Right ventricle myocardium inferior (tissue), 1 donor: ENCODE results near the gene OXSM. TPM values are rescaled to one million over a fixed set of nuclear protein-coding genes. Genes with fewer than 3 reads are reported as not detected.

Experiments
- ATAC-seq: fragments of 200-7000 bp; cut with Tn5 transposase; one replicate; pipeline ENCODE4 v1.9.1; 2020; ENCODE audit warnings: mild to moderate bottlenecking, moderate library complexity
- DNase-seq: peaks from one replicate; pipeline ENCODE4 v3.0.0; 2021; ENCODE audit errors: missing footprints
- intact Hi-C: fragments of 100-400 bp; cut with DNase I; formaldehyde crosslinking; loops from one replicate; pipeline ENCODE4 v1.11.0; 2022
- long read RNA-seq: library from polyadenylated mRNA; unstranded; transcript quantifications from one replicate; pipeline ENCODE4 v2.0.0, GENCODE V29; 2021
- total RNA-seq: library from RNA; stranded (reverse); fragmentation: NEBNext Ultra II Directional; extraction: Animal tissue kit (Norgen Biotek cat#: 25700); gene quantifications from one replicate; pipeline ENCODE4 v1.2.1, GENCODE V29; 2021
- donor health status: DM: no; HTN: yes; CAD: no; lungs with severe emphysema.

OXSM gene
- 14.8 TPM for total RNA-seq
- long read RNA-seq, transcript OXSM-201 (3 exons, 1,519 nt), result major isoform, 9 of 10 reads
- long read RNA-seq, partial matches to known transcripts, result 1 of 10 reads
- long read RNA-seq, other reads (novel, unspliced or antisense), result 0 of 10 reads

DNA sequence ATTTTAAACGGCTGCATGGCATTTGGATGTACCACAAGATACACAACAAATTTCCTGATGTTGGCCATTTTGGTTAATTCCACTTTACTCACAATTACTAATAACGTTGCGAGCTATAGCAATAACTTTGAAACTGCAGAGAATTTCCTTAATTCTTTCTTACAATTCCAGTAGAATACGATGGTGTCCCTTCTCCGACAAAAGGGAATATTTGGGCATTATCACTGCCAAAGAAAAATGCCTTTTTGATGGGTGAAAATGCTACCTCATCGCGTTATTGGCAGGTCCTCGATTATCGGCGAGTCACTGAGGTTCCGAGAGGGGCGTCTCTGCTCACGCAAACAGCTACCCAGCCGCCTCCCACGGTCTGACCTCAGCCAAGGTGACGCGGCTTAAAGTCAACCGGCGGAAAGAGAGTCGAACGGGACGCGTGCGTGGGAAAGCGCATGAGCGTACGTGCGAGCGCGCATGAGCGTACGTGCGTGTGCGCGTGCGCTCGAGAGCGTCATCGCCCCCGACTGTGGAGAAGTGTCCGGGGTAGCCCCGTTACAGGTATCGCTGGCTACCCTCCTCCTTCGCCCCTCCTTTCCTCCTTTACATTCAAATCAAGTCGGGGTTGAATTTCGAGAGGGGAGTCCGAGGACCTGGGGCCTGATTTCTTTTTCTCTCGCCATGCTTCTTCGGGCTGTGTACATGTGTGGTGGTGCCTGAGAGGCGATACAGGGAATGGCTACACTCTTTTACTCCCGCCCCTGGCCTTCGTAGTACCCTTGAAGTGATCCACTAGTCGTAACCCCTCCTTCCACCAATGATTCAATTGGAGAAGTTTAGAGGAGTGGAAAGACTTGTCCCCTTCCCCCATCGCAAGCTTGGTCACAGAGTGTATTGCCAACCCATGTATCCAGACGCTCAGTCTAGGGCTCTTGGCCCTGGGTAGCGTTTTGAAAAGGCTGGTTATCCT lies at the start of gene OXSM:
Gene OXSM, plus strand, starts transcription at position 495 of the 961 bp plus-strand sequence. CDS start 931 bp downstream, outside the sequence.
- peak; percentile 98 for ATAC-seq
- intact Hi-C loops, result loop anchor here (5.0 to 10.0 kb wide), 2 partner anchors 67 to 315 kb away; no protein-coding TSS in a partner anchor
- DNase-seq, result peak; percentile 95

DNA sequence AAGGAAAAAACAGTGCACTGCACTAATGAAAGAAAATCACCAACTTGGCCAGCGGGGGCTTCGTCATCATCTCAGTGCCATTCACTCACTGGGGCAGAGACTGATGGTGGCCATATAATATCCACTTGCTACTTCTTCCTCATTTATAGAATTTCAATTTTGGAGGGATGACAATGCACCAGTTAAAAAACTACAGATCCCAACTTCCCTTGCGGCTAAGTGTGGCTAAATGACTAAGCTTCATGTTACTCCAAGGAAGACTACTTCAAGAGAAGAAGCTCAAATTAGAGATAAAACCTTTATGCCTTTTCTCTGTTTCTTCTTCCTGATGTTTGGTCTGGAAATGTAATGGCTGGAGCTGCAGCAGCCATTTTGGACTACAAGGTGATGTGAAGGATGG lies 45.4 kb upstream of the OXSM start:
- no peak for DNase-seq
- intact Hi-C loops, result no loop called here
- ATAC-seq, result no peak

DNA sequence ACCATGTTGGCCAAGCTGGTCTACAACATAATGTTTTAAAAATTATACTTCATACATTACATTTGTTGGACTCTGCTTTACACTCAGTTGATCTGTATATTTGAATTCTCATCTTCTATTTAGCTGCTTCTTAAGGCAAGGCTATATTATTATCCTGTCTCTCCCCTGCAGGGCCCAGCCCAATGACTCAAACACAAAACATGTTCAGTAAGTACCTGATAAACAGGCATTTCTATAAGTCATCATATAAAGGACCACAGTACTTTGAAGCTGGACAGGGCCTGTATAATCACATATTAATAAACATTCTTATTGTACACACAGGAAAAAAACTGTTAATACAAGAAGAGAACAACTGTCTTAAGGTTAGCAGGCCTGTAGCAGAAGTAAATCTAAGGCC lies 42.9 kb upstream of the OXSM start:
- DNase-seq (no peak), ATAC-seq (no peak)
- intact Hi-C loops, result no loop called here

- intact Hi-C loops, result no loop called here
- ATAC-seq, result no peak
- DNase-seq, result no peak
These were observed 41.7 kb upstream of the OXSM start for GRCh38 chr3:25748189-25748588.

DNA sequence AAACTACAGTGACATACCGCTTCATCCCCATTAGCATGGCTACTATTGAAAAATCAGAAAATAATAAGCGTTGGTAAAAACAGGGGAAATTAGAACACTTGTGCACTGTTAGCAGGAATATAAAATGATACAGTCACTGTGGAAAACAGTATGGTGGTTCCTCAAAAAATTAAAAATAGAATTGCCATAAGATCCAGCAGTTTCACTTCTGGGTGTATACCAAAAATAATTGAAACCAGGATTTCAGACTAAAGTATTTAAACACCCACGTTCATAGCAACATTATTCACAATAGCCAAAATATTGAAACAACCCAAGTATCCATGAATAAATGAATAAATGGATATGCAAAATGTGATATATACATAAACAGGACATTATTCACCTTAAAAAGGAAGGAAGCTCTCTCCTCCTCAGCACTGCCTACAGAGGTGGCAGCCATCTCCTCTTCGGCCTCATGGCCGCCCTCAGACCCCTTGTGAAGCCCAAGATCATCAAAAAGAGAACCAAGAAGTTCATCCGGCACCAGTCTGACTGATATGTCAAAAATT lies 40.8 kb upstream of the OXSM start:
- intact Hi-C loops, result no loop called here

GRCh38 chr3:25751048-25751447 lies 38.8 kb upstream of the OXSM start:
- intact Hi-C loops, result no loop called here
- ATAC-seq (no peak), DNase-seq (no peak)

More for the DNA sequence above, 40.8 kb upstream of the OXSM start:
- DNase-seq (no peak), ATAC-seq (no peak)

- no peak for DNase-seq
- no peak for ATAC-seq
- intact Hi-C loops, result no loop called here
These were observed 38.2 kb upstream of the OXSM start for GRCh38 chr3:25751725-25752124.

DNA sequence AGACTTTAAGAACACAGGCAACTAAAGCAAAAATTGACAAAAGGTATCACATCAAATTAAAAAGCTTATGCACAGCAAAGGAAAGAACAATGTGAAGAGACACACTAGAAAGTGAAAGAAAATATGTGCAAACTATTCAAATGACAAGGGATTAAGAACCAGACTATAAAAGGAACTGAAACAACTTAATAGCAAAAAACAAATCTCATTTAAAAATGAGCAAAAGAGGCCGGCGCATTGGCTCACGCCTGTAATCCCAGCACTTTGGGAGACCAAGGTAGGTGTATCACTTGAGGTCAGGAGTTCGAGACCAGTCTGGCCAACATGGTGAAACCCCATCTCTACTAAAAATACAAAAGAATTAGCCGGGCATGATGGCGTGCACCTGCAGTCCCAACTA lies 21.0 kb upstream of the OXSM start:
- intact Hi-C loops, result loop anchor here (10.0 kb wide), 1 partner anchor 144 kb away; no protein-coding TSS in a partner anchor
- no peak for ATAC-seq
- DNase-seq, result no peak

GRCh38 chr3:25775936-25776335 lies 14.0 kb upstream of the OXSM start:
- DNase-seq (no peak), ATAC-seq (no peak)
- intact Hi-C loops, result no loop called here

GRCh38 chr3:25780618-25781017 lies 9.3 kb upstream of the OXSM start:
- ATAC-seq, result no peak
- intact Hi-C loops, result loop anchor here (5.0 to 10.0 kb wide), 2 partner anchors 118 to 324 kb away; partner anchors contain the start of gene TOP2B

DNA sequence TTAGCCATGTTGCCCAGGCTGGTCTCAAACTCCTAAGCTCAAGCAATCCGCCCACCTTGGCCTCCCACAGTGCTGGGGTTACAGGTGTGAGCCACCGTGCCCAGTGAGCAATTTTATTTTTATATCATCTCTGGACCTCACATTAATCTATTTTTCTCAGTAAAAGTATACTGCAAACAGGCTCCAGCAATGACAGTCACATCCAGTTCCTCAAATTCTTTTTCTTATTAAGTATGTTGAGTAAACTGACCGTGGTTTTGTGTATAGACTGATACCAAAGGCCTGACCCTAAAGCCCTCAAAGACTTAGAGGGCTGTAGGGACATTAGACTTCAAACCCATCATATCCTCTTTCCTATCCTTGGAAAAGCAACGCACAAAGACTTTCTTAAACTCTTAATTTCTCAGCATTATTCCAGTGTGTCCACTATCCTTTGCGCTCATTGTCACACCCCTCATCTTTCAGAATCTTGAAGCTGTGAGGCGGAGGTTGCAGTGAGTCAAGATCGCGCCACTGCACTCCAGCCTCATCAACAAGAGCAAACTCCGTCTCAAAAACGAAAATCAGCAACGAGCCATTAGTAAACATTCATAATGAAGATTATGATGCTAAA lies 8.6 kb upstream of the OXSM start:
- intact Hi-C loops, result loop anchor here (5.0 to 10.0 kb wide), 2 partner anchors 119 to 324 kb away; partner anchors contain the start of gene TOP2B
- ATAC-seq (no peak), DNase-seq (no peak)

More at GRCh38 chr3:25780618-25781017, 9.3 kb upstream of the OXSM start:
- no peak for DNase-seq

- intact Hi-C loops, result loop anchor here (5.0 to 10.0 kb wide), 2 partner anchors 120 to 323 kb away; partner anchors contain the start of gene TOP2B
- ATAC-seq (no peak), DNase-seq (no peak)
These were observed 7.9 kb upstream of the OXSM start for GRCh38 chr3:25781758-25782594.

DNA sequence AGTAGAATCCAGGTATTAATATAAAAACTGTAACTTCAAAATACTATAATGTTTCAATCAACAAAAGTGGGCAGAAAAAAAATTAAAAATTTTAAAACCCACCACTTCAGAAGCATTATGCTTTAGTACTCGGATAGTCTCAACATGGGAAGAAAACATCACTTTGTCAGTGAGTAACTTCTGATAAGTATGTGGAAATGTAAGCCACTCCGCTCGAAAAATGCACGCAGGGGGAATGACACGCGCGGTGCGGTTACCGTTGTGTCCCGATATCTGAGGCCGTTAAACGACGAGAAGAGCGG lies 7.3 kb upstream of the OXSM start:
- DNase-seq (no peak), ATAC-seq (no peak)
- intact Hi-C loops, result loop anchor here (5.0 to 10.0 kb wide), 2 partner anchors 120 to 322 kb away; partner anchors contain the start of gene TOP2B

- ATAC-seq (peak; percentile 98), DNase-seq (peak; percentile 95)
- intact Hi-C loops, result loop anchor here (5.0 to 10.0 kb wide), 2 partner anchors 121 to 322 kb away; partner anchors contain the start of gene TOP2B
These were observed 6.8 kb upstream of the OXSM start, which contains the start of gene NGLY1 for GRCh38 chr3:25782938-25783660. Gene NGLY1, minus strand, starts transcription at chr3:25783443. Its CDS starts 53 bp downstream, at chr3:25783390.

GRCh38 chr3:25783661-25784512 lies 6.0 kb upstream of the OXSM start:
- DNase-seq (peak; percentile 74), ATAC-seq (peak; percentile 68)
- intact Hi-C loops, result loop anchor here (5.0 to 10.0 kb wide), 2 partner anchors 122 to 321 kb away; partner anchors contain the start of gene TOP2B

DNA sequence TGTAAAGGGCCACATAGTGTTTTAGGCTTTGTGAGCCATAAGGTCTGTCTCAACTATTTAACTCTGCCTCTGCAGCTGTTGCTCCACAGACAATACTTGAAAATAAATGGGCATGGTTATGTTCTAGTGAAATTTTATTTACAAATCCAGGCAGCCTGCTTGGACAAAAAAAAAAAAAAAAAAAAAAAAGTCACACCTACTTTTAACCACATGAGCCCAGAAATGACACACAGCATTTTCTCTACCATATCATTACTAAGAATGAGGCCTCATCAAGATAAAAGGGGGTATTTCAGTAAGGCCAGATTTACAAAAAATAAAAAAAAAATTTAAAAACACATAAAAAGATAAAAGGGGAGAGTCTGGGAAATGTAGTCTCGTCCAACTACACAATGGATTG lies 4.9 kb upstream of the OXSM start:
- ATAC-seq, result no peak
- intact Hi-C loops, result loop anchor here (5.0 to 10.0 kb wide), 3 partner anchors 72 to 320 kb away; partner anchors contain the start of gene TOP2B

More for the DNA sequence above, 4.9 kb upstream of the OXSM start:
- no peak for DNase-seq
